Activated CD4-positive, CD25-positive, alpha-beta regulatory T cell treated with anti-CD3 and anti-CD28 coated beads, Interleukin-2, amount 50 U/mL, for 16 hours (primary cell): ENCODE results near the gene PRPF6.
A peak's percentile ranks its signal among the peaks of the same experiment; 100 is the strongest.

Experiments
- DNase-seq: peaks from one replicate; pipeline ENCODE4 v3.0.0-alpha.2; 2020; ENCODE audit warnings: low read depth, low spot score

PRPF6 gene, protein sequence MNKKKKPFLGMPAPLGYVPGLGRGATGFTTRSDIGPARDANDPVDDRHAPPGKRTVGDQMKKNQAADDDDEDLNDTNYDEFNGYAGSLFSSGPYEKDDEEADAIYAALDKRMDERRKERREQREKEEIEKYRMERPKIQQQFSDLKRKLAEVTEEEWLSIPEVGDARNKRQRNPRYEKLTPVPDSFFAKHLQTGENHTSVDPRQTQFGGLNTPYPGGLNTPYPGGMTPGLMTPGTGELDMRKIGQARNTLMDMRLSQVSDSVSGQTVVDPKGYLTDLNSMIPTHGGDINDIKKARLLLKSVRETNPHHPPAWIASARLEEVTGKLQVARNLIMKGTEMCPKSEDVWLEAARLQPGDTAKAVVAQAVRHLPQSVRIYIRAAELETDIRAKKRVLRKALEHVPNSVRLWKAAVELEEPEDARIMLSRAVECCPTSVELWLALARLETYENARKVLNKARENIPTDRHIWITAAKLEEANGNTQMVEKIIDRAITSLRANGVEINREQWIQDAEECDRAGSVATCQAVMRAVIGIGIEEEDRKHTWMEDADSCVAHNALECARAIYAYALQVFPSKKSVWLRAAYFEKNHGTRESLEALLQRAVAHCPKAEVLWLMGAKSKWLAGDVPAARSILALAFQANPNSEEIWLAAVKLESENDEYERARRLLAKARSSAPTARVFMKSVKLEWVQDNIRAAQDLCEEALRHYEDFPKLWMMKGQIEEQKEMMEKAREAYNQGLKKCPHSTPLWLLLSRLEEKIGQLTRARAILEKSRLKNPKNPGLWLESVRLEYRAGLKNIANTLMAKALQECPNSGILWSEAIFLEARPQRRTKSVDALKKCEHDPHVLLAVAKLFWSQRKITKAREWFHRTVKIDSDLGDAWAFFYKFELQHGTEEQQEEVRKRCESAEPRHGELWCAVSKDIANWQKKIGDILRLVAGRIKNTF

DNA sequence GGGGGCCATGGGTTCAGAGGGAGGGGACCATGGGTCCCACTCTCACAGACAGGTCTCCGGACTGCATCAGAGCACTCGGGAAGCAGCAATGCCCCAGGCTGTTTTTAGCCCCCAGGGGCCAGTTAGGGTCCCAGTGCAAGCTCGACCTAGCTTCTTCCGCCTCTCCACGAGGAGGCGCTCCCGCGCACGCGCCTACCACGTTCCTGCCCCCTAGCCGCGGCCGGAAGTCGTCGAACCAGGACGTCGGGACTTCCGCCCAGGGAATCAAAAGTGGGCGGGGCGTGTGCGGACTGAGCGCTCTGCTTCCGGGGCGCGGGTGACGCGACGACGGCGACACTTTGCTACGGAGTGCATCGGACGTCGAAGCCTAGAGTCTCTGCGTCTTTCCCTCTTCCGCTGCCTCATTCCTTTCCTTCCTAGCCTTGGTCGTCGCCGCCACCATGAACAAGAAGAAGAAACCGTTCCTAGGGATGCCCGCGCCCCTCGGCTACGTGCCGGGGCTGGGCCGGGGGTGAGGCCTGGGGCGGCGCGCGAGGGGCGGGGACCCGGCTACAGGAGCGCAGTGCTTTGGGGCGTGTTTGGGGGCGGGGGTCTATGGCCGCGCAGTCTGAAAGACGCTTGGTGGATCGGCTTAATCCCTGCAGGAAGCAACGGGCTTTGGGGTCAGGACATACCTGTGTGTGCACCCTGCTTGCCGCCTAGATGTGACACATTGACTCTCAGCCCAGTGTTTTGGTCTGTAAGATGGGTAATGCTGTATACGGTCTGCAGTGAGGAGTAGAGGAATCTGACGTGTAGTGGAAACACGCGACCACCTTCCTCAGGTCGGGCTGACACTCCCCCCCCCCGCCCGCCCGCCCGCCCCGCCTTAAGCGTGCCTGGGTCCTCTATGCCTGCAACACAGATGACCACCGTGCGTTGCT lies at the start of gene PRPF6:
TSS of gene PRPF6 (plus strand) at position 327 of the 923 bp plus-strand sequence. CDS start at position 441, 114 bp downstream.
- peak; percentile 91 for DNase-seq

DNA sequence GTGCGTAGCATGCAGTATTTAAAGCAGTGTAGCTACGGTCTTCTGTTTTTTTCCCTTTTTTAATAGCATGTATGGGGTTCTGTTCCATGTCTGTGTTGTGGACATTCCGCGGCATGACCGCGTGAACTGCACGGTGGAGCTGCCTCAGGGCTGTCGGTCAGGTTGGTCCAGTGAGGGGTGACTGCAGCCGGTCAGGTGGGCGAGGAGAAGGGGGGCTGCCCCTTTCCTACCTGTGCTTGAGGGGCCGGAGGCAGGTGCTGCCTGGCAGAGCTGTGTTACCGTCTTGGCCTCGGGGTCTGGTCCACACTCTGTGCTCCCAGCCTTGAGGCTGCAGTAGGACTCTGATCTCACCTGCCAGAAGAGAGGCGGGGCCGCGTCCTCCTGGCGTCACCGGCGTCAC lies 49.2 kb upstream of the PRPF6 start:
- DNase-seq: no peak

DNA sequence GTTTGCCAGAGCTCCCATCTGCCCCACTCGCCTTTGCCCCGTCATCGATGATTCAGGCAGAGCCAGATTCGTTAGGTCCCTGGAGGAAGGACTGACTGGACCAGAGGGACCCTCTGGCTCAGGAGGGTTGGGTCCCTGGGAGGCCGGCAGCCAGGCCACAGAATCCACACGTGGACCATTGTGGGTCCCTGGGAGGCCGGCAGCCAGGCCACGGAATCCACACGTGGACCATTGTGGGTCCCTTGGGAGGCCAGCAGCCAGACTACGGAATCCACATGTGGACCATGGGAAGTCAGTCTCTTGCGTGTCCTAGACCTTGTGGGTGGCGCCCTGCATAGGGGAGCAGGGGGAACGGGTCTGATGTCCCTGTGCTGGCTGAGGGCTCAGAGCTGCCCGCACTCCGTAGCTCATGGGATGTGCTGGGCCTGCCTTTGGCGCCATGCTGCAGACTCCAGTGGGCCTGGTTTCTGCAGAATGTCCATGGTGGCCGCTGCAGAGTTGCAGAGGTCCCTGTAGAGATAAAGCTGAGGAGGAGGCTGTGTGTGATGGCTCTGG lies 48.2 kb upstream of the PRPF6 start:
- no peak for DNase-seq

DNA sequence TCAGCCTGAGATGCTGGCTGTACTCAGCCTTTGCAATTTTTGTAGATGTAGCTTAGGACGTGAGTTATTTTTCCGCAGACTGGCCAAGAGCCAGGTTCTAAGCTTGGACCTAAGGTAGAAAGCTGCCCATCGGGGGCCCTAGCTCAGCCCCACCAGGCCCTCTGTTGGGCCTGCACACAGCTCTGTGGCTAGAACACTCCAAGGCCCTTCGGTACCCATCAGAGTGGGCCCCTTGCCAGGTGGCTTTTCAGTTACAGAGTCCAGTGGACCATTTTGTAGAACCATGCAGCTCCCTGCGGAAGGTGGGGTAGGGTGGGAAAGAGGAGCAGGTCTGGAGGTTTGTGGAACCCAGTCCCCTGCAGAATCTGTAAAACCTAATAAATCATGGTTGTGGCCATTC lies 47.3 kb upstream of the PRPF6 start:
- DNase-seq: no peak

DNA sequence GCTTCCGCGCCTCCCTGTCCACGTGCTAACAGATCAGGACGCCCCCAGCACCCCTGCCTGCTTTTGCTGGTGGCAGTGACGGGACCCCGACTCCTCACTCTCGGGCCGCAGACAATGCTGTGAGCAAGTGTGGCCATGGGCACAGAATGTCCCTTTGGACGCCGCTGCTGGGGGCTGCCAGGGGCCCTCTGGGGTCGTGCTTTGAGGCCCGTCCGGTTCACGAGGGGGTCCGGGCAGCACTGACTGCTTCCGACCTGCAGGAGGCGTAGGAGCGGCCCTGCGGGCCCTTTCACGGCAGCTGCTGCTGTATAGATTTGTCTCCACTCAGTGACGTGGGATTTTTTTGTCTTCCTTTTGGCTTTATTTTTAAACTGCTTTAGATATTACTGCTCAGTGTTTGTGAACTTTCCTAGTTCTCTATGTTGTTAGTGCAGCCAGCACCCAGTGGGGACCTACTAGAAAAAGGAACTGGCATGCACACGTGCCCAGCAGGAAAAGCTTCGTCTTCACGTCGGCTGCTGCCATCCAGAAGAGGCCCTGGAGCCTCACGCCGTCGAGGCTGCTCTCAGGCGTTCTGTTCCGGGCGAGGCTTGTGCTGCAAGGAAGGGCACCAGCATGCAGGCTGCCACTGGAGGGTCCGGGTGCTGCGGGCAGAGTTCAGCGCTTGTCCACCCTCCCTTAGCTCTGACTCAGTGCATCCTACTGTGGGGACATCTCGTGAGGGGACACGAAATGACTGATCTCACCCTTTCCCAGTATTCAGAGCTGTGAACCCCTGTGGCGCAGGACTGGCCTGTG lies 46.5 kb upstream of the PRPF6 start:
- DNase-seq: no peak

DNA sequence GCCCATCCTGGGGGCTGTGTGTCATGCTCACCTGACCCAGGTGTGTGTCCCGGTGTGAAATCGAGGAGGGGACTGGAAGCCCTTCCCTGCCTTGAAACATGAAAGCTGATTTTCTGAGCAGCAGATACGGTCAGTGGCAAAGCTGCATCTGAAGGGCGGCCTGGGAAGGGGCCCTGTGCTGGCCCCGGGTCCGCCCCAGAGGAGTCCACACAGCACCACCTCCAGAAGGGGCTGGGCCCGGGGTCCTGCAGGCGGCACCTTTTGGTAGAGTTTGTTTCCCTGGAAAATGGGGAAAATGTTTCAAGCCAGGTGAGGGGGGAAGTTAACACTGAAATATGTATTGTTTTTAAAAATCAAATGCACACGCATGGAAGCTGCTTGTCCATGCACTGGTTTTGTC lies 45.5 kb upstream of the PRPF6 start:
- no peak for DNase-seq

DNA sequence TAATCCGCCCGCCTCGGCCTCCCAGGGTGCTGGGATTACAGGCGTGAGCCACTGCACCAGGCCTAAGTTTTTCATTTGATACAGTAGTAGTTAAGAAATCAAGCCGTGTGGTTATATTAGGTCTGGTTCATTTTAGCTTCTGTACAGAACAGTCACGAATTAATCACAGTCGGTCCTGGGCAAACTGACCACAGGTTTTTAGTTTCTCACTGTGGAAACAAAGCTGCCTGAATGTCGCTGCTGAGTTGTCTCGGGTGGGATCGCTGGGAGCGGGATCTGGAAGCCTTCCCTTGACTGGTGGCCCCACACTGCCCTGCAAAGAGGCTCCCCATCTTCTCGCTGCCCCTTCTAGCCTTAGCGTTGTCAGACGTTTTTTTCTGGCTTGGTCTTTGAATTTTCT lies 43.3 kb upstream of the PRPF6 start:
- no peak for DNase-seq

DNA sequence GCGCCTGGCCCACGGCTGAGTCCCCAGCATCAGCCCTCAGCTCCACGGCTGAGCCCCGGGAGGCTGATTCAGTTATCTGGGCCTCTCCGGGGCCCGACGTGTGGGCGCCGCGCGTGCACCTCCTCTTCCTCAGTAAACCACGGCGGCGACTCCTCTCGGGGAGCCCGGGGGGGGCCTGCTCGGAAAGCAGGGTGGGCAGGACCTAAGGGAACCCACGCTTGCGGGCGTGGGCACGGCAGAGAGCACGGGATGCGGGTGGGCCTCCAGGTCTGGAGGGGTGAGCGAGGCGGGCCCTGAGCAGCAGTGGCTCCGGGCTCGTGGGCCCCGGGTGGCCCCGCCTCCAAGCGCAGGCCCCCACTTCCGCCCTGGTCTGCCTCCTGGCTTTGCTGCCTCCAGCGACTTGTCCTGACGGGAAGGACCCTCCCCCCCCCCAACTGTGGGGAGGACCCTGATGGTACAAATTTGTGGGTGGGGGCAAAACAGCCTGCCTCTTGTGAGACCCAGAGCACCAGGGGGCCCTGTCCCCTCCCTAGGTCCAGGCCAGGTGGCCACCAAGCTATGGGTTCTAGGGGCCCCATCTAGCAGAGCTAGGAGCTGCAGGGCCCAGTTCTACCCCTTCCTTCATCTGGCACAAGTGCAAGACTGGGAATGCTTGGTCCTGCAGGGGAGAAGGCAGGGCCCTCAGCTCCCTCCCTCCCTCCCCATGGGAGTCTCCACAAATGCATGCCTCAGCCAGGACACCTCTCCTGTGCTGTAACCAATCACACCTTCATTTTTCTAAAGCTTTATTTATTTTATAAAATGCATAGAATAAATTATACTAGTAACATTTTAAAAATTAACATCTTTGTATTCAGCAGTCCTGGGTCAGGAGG lies 41.6 kb upstream of the PRPF6 start:
- no peak for DNase-seq

DNA sequence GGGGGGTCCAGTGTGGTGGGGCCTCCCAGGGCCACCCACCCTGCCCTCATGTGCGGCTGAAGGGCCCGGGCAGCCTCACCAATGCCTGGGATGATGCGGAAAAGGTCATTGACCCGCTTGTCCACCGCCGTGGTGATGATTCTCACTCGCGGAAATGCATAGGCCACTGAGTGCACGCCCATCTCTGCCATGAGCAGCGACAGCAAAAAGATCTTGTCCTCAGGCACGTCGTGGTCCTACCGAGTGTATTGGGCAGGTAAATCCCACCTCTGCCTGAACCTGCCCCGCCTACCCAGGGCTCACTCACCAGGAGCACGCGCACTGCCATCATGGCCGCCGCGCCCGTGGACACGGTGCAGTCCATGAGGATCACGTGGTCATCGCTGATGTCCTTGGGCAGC lies 40.9 kb upstream of the PRPF6 start:
- no peak for DNase-seq

DNA sequence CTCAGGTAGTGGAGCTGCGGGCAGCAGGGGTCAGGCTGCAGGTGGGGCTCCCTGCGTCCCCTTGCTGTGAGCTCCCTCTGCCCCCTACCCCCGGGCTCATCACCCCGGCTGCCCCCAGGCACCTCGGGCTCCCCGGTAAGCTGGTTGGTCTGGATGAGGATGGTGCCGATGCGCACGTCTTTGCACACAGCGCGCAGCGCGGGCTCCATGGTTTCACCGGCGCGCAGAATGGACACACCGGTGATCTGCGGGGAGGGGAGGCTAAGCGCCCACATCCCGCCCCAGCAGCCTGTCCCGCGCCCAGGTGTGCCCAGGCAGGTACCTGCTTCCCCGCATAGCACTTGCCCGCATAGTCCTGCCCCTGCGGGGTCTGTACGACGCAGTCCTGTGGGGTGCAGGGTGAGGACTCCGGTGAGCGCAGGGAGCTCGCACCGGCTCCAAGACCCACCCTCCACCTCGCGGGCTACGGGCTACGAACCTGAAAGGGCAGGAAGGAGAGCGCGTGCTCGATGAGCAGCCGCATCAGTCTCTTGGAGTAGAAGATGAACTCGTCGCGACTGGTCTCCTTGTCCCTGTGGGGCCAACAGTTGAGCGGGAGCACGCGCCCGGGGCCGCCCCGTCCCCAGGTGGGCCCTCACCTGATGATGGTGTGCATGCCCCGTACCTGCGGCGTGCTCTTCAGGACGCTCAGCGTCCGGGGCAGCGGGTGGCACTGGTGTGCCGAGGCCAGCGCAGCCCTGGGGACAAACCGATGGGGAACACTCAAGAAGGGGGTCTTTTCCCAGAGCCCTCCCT lies 40.3 kb upstream of the PRPF6 start:
- DNase-seq: no peak

DNA sequence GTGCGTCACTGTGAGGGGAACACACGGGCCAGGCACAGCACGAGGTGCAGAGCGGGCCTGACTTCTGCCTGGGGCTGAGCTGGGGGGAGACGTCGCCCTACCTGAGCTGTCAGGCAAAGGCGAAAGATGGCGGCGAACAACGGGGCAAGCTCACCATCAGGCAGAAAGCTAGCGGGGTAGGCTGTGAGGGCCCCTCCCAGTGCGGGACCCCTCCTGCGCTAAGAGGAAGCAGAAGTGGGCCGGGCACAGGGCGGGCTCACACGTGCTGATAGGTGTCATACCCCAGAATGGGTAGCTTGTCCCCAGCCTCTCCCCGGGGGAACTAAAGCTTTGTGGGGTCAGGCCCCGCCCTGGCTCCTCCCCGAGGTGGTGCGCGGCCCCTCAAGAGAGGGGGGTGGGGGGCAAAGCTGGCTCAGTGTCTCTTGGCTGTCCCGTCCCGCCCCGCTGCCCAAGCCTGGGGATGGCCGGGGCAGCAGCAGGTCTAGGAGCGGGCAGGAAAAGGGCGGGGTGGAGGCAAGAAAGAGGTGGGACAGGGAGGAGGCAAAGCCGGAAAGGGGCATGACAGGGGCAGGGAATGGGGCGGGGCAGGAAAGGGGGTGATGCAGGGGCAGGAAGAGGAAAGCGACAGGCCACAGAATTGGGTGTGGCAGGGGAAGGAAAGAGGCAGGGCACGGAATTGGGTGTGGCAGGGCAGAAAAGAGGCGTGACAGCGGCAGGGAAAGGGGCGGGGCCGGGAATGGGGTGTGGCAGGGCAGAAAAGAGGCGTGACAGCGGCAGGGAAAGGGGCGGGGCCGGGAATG lies 39.5 kb upstream of the PRPF6 start:
- no peak for DNase-seq

DNA sequence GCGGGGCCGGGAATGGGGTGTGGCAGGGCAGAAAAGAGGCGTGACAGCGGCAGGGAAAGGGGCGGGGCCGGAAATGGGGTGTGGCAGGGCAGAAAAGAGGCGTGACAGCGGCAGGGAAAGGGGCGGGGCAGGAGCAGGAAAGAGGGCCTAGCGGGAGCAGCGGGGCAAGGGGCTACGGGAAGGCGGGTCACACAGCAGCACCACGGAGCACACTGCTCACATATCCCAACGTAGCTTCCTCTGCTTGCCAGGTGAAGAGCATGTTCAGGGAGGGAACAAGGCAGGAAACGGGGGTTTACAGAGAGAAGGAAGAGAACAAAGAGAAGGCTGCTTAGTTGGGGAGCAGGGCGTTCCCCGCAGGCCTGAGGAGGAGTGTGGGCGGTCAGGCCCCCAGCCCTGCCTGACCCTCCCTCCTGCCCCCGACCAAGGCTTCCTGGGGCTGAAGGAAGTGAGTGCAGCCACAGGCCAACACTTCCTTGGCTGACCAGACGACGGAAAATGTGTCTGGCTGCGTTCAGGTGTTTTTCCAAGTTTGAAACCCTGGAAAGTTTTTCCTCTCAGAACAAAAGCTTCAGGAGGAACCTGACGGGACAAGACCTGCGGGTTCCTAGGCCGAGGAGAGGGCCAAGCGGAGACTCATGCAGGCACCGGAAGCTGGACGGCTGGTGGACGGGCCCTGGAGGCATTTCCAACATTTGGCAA lies 38.5 kb upstream of the PRPF6 start:
- no peak for DNase-seq

DNA sequence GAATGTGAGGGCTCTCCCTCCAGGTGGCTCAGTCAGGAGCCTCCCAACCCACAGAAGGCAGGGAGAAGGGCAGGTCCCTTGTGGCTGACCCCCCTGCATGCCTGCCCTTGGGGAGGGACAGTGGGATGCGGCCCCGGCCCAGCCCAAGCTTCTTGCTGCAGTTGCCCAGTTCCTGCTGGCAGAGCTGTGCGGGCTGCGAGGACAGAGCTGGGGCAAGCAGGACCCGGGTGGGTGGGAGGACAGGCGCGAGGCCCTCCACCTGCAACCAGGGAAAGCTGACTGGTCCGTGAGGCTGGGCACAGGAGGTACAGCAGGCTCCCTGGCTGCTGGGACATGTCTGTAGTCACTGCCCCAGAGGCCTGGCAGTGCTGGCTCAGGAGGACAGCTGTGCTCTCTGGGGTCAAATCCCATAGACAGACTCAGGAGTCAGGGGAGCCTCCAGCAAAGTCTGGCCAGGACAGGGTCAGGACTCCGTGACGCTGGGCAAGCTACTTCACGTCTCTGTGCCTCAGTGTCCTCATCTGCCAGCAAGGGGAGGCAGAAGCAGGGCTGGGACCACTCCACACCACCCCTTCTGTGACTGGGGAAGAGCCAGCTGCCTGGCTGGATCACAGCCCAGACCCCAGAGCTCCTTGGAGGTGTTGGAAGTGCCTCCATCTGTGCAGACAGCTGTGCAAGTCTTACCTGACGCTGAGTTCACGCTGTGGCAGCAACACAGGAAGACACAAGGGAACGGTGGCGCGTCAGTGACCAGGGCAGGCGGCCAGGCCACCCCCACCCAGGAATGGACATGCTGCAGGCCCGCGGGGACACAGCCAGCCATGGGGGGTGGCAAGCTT lies 37.7 kb upstream of the PRPF6 start:
- DNase-seq: no peak

DNA sequence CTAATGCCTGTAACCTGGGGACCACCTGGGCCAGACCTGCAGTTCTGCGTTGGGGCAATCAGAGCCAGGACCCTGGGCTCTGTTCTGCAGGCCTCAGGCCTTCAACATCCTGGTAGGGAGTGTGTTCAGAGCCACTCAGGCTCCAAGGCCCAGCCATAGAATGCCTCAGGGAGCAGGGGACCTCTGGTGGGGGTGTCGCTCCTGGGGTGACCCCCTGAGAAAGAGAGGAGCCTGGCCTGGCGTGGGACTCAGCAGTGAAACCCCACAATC lies 37.2 kb upstream of the PRPF6 start:
- DNase-seq: no peak

DNA sequence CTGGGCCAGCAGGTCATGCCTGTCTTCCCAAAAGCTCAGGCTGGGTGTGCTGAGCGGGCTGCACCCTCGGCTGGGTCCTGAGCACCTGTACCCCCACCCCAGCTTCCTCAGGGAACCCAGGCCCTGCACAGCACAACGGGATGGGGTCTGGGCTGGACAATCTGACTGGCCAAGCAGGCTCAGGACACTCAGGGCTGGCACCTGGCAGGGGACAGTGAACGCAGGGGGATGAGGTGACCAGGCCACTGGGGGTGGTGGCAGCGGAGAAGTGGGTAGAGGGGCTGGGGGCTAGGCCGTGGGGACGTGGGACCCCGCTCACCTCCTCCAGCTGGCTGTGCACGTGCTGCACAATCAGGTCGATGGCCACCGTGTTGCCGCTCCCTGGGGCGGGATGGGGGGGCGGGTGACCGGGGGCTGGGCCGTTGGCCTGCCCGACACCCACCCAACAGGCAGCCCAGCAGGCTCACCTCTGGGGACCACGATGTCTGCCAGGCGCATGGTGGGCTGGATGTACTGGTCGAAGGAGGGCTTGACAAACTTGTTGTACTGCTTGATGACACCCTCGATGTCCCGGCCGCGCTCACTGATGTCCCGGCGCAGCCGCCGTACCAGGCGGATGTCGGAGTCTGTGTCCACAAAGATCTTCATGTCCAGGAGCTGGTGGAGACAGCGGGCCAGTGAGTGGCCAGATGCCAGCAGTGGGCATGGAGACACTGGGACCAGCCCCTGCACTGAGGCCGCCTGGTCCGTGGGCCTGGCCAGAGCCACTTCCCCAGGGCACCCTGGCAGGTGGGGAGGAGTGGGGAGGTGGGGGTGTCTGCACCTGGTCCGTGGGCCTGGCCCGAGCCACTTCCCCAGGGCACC lies 36.6 kb upstream of the PRPF6 start:
- DNase-seq: no peak
